NCI-H146 treated with DMSO at 0.1 percent for 48 hours (cell line): ENCODE results near the gene NKX2-3.

ENCODE experiments used
- DNase-seq: peaks from one replicate; lab custom pipeline; 2025; ENCODE audit not compliant: unreplicated experiment; lab: John Stamatoyannopoulos, UW

Gene NKX2-3

GRCh38 chr10:99573790-99574189 lies 41.0 kb downstream of the NKX2-3 start:
- DNase-seq = no peak

GRCh38 chr10:99579971-99580370 lies 47.2 kb downstream of the NKX2-3 start:
- DNase-seq = no peak

- DNase-seq = no peak
Observed at GRCh38 chr10:99582255-99582770, 49.6 kb downstream of the NKX2-3 start.

- no peak for DNase-seq
Observed at GRCh38 chr10:99583687-99584086, 50.9 kb downstream of the NKX2-3 start.
